Adrenal gland (tissue), 19 donors: ENCODE results near the gene RUNX1. TPM values are rescaled to one million over a fixed set of nuclear protein-coding genes. Genes with fewer than 3 reads are reported as not detected.

Experiments
- DNase-seq, 7 donors: peaks; one replicate each; pipeline ENCODE4 v3.0.0-alpha.2; 2019 to 2020
- H3K27ac ChIP-seq, 5 donors: fragments of 200-600 bp; sonication (generic) in 4 of 5; 1 replicate in 3 of 5; 2 replicates in 2 of 5; pipeline versions ENCODE4 v1.5.1 to v1.8.0; 2016 to 2020; ENCODE audit warnings: mild to moderate bottlenecking in 1 of 5
- H3K27me3 ChIP-seq: fragments of 200-600 bp; 2 replicates; pipeline ENCODE4 v1.8.0; 2021
- H3K36me3 ChIP-seq, 2 donors: fragments of 200-600 bp; replicated peaks in 1 of 2; 1 replicate in 1 of 2; 2 replicates in 1 of 2; pipeline versions ENCODE4 v1.5.1 to v1.8.0; 2018 to 2022
- H3K4me1 ChIP-seq, 2 donors: fragments of 200-600 bp; replicated peaks in 1 of 2; 1 replicate in 1 of 2; 2 replicates in 1 of 2; pipeline versions ENCODE4 v1.5.1 to v1.8.0; 2018 to 2021
- H3K4me3 ChIP-seq, 4 donors: fragments of 200-600 bp; sonication (generic) in 3 of 4; one replicate each; pipeline ENCODE4 v1.5.1; 2016 to 2018
- H3K9me3 ChIP-seq, 3 donors: fragments of 200-600 bp; sonication (generic) in 1 of 3; replicated peaks in 1 of 3; 1 replicate in 2 of 3; 2 replicates in 1 of 3; pipeline versions ENCODE4 v1.5.1 to v1.8.0; 2016 to 2021
- POLR2A ChIP-seq, 2 donors: fragments of 450-650 bp; IDR thresholded peaks; one replicate each; pipeline ENCODE4 v1.6.1; 2017; ENCODE audit warnings: antibody characterized with exemption in 2 of 2, mild to moderate bottlenecking in 2 of 2, moderate library complexity in 1 of 2
- WGBS, 4 donors: extraction: QIAGEN DNeasy Blood & Tissue Kit in 2 of 4; methylation state at CpG; one replicate each; pipeline versions ENCODE4 v1.1.5 to v1.1.7; 2013 to 2017; 5-methylcytosine and 5-hydroxymethylcytosine counted together
- intact Hi-C, 2 donors: fragments of 100-400 bp; cut with DNase I; formaldehyde crosslinking; loops; one replicate each; pipeline versions ENCODE4 v1.14.1 to v1.15.0; 2022 to 2023
- long read RNA-seq, 10 donors: library from polyadenylated mRNA in 3 of 10; unstranded in 2 of 10; stranded (forward) in 1 of 10; transcript quantifications; one replicate each; pipeline ENCODE4 v2.0.0 and lab custom pipeline, GENCODE V29; 2021 to 2026
- polyA plus RNA-seq, 3 donors: library from polyadenylated mRNA; stranded (reverse); fragments of 200-250 nt in 2 of 3; fragments of 350-450 nt in 1 of 3; fragmentation: Illumina TruSeq in 1 of 3; extraction: RNeasy Lipid Tissue Mini Kit (QIAGEN cat#74804) in 1 of 3; gene quantifications; one replicate each; pipeline ENCODE4 v1.2.3, GENCODE V29; 2013 to 2014
- total RNA-seq, 9 donors: library from RNA; depleted of rRNA in 4 of 9; stranded (reverse); fragments of >200 nt in 4 of 9; fragments of 120-200 nt in 1 of 9; fragmentation: NEBNext Ultra II Directional in 1 of 9; extraction: Animal tissue kit (Norgen Biotek cat#: 25700) in 1 of 9; gene quantifications; one replicate each; pipeline versions ENCODE4 v1.1.0 to v1.2.4, GENCODE V29; 2013 to 2023
- TF ChIP-seq, protein P1 (sequence below), 6 experiments: fragments of 450-650 bp in 4 of 6; fragments of 200-600 bp in 2 of 6; sonication (generic) in 1 of 6; IDR thresholded peaks; 1 replicate in 5 of 6; 2 replicates in 1 of 6; pipeline versions ENCODE4 v1.5.1 to v1.8.0; 2016 to 2021; ENCODE audit warnings: antibody characterized with exemption in 6 of 6, mild to moderate bottlenecking in 2 of 6, moderate library complexity in 1 of 6
- donor health status: healthy with polysubstance abuse.
- donor health status: Bipolar disorder and iron deficiency.
- donor health status: DM: yes; HTN: yes; CAD: no.
- donor health status: DM: no; HTN: no; CAD: no.
- donor health status: DM: no; HTN: no; CAD: no.
- donor health status: DM: yes; HTN: yes; CAD: no.

The RUNX1 gene
- total RNA-seq (10 to 100 TPM in 4 of 9 donors, 1 to 10 TPM in 4, under 1 TPM in 1; 0.83 to 27.2 (median 9.5) TPM), polyA plus RNA-seq (1 to 10 TPM; 2.2 to 5.2 (median 3.9) TPM)
- long read RNA-seq, donor 1 = 0 reads
- long read RNA-seq, donor 2, partial matches to known transcripts = 0 of 5 reads
- long read RNA-seq, donor 2, other reads (novel, unspliced or antisense) = 5 of 5 reads
- long read RNA-seq, donor 3, partial matches to known transcripts = 0 of 14 reads
- long read RNA-seq, donor 3, other reads (novel, unspliced or antisense) = 14 of 14 reads
- long read RNA-seq, donor 4 = 0 reads
- long read RNA-seq, donor 5, partial matches to known transcripts = 1 of 6 reads
- long read RNA-seq, donor 5, other reads (novel, unspliced or antisense) = 4 of 6 reads
- long read RNA-seq, donor 6, partial matches to known transcripts = 1 of 2 reads
- long read RNA-seq, donor 6, other reads (novel, unspliced or antisense) = 1 of 2 reads
- long read RNA-seq, donor 7, partial matches to known transcripts = 30 of 30 reads
- long read RNA-seq, donor 7, other reads (novel, unspliced or antisense) = 0 of 30 reads
- long read RNA-seq, donor 8, full-length matches to known transcripts = 1 of 10 reads
- long read RNA-seq, donor 8, partial matches to known transcripts = 0 of 10 reads
- long read RNA-seq, donor 8, other reads (novel, unspliced or antisense) = 9 of 10 reads
- long read RNA-seq, donor 9, partial matches to known transcripts = 29 of 29 reads
- long read RNA-seq, donor 9, other reads (novel, unspliced or antisense) = 0 of 29 reads
- long read RNA-seq, donor 10 = 0 reads

DNA sequence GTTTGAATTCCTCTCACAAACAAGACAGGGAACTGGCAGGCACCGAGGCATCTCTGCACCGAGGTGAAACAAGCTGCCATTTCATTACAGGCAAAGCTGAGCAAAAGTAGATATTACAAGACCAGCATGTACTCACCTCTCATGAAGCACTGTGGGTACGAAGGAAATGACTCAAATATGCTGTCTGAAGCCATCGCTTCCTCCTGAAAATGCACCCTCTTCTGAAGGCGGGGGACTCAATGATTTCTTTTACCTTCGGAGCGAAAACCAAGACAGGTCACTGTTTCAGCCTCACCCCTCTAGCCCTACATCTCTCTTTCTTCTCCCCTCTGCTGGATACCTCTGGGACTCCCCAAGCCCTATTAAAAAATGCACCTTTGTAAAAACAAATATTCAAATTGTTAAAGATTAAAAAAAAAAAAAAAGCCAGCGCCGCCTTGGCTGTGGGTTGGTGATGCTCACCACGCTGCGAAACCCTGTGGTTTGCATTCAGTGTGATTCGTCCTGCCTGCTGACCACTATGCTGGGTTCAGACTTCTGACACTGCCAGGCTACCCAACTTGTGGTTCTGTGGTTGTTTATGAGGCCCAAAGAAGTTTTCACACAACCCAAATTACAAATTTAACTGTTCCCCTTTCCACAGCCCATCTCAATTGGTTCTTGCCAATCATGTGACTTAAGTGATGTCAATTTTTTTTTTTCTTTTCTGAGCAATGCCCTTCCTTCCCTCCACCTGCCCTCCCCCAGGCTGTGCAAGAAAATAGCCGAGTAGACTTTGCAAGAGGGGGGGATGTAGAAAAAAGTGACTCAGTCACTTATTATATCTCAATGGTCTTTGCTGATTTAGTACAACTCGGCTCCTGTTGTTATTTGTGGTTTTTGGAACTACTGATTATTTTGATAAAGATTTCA lies at the start of gene RUNX1:
RUNX1 (minus strand) TSS at position 597 of the 912 bp plus-strand sequence.
- 65 to 75% (median 72%) methylated on average over 14 of the region's 14 CpGs for WGBS, 4 donors
- Histone ChIP-seq H3K4me3 (peak within 1 kb of the TSS in 1 of 4 donors; percentile 23), H3K4me1 (peaks cover 0 to 5% of the 10 kb centered on the region in 2 donors), H3K9me3 (no peaks in the 10 kb centered on the region), H3K36me3 (no peaks in the 10 kb centered on the region), H3K27ac (peak within 1 kb of the TSS in 2 of 5 donors; percentile 8 to 67), H3K27me3 (peaks cover 8% of the 10 kb centered on the region)
- TF ChIP-seq, protein P1, sequence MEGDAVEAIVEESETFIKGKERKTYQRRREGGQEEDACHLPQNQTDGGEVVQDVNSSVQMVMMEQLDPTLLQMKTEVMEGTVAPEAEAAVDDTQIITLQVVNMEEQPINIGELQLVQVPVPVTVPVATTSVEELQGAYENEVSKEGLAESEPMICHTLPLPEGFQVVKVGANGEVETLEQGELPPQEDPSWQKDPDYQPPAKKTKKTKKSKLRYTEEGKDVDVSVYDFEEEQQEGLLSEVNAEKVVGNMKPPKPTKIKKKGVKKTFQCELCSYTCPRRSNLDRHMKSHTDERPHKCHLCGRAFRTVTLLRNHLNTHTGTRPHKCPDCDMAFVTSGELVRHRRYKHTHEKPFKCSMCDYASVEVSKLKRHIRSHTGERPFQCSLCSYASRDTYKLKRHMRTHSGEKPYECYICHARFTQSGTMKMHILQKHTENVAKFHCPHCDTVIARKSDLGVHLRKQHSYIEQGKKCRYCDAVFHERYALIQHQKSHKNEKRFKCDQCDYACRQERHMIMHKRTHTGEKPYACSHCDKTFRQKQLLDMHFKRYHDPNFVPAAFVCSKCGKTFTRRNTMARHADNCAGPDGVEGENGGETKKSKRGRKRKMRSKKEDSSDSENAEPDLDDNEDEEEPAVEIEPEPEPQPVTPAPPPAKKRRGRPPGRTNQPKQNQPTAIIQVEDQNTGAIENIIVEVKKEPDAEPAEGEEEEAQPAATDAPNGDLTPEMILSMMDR (IDR thresholded peaks at IDR 0.05) = no peak
- peak in 1 of 2 donors; percentile 5 for TF ChIP-seq POLR2A (IDR thresholded peaks at IDR 0.05)
- intact Hi-C loops = loop anchor here in 1 of 2 donors (10.0 kb wide), 1 partner anchor 304 kb away; no protein-coding TSS in a partner anchor
- DNase-seq = peak in 5 of 7 donors; percentile 23 to 66 (median 47)

- no peak overlapping the region for H3K27ac ChIP-seq
- H3K36me3 ChIP-seq = no peaks in the 10 kb centered on the region
- H3K27me3 ChIP-seq = no peaks in the 10 kb centered on the region
- intact Hi-C loops = no loop called here
- 83 to 87% (median 85%) methylated on average over 4 of the region's 4 CpGs for WGBS, 4 donors
- no peak for DNase-seq
- no peaks in the 10 kb centered on the region for H3K4me1 ChIP-seq
- no peaks in the 10 kb centered on the region for H3K9me3 ChIP-seq
- no peak overlapping the region for H3K4me3 ChIP-seq
- TF ChIP-seq, protein P1 (IDR thresholded peaks at IDR 0.05) = no peak
- TF ChIP-seq POLR2A (IDR thresholded peaks at IDR 0.05) = no peak
These were observed 48.4 kb upstream of the RUNX1 start for GRCh38 chr21:35097525-35097924.

DNA sequence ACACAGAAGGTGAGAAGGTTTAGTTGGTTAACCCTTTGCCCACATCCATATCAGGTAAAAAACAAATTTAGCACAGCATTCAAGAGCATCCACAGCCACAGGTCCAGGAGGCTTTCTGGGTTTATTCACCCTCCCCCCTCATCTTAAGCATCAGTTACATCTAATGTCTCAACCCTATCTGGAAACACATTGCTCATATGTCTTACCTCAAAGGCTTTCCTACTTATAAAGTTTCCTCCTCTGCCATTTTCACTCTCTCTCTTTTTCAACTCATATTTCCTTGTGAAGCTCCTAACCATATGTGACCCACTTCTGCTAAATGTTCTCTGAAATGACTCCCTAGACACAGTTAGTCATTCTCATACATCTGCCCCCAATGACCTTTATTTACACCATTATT lies 47.9 kb upstream of the RUNX1 start:
- no peak overlapping the region for H3K4me3 ChIP-seq
- DNase-seq = no peak
- no peaks in the 10 kb centered on the region for H3K9me3 ChIP-seq
- H3K27me3 ChIP-seq = no peaks in the 10 kb centered on the region
- TF ChIP-seq POLR2A (IDR thresholded peaks at IDR 0.05) = no peak
- TF ChIP-seq, protein P1 (IDR thresholded peaks at IDR 0.05) = no peak
- no peaks in the 10 kb centered on the region for H3K4me1 ChIP-seq
- no peaks in the 10 kb centered on the region for H3K36me3 ChIP-seq
- no peak overlapping the region for H3K27ac ChIP-seq
- intact Hi-C loops = no loop called here
